ENCODE measurements around the gene SPIB. TPM values are rescaled to one million over a fixed set of nuclear protein-coding genes. Genes with fewer than 3 reads are reported as not detected.

The SPIB gene
- total RNA-seq, 2 donors from 2014 or later: 0.11 to 2.6 TPM

DNA sequence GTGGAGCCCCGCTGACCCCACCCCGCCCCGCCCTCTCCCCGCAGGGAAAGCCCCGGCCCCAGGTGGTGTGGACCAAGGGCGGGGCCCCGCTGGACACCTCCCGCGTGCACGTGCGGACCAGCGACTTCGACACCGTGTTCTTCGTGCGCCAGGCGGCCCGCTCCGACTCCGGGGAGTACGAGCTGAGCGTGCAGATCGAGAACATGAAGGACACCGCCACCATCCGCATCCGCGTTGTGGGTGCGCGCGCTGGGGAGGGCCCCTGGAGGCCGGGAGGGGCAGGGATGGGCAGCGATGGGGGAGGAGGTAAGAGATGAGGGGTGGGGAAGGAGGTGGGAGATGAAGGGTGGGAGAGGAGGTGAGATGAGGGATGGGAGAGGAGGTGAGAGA lies 40.3 kb downstream of the SPIB start:
- TF ChIP-seq, protein P1, sequence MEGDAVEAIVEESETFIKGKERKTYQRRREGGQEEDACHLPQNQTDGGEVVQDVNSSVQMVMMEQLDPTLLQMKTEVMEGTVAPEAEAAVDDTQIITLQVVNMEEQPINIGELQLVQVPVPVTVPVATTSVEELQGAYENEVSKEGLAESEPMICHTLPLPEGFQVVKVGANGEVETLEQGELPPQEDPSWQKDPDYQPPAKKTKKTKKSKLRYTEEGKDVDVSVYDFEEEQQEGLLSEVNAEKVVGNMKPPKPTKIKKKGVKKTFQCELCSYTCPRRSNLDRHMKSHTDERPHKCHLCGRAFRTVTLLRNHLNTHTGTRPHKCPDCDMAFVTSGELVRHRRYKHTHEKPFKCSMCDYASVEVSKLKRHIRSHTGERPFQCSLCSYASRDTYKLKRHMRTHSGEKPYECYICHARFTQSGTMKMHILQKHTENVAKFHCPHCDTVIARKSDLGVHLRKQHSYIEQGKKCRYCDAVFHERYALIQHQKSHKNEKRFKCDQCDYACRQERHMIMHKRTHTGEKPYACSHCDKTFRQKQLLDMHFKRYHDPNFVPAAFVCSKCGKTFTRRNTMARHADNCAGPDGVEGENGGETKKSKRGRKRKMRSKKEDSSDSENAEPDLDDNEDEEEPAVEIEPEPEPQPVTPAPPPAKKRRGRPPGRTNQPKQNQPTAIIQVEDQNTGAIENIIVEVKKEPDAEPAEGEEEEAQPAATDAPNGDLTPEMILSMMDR (conservative IDR thresholded peaks at IDR 0.05): no peak
- Histone ChIP-seq H3K9ac (ENCODE audit: extremely low read depth, low read length, poor library complexity, severe bottlenecking) (no peak overlapping the region), H3K9me3 (ENCODE audit: control insufficient read depth, low read length) (no peaks in the 10 kb centered on the region), H3K27ac (ENCODE audit: low read depth, low read length) (no peak overlapping the region), H3K27me3 (ENCODE audit: control insufficient read depth, insufficient read depth, low read length, poor library complexity, severe bottlenecking) (no peaks in the 10 kb centered on the region), H3K4me3 (ENCODE audit: low read length) (no peak overlapping the region), H3K36me3 (ENCODE audit: control insufficient read depth, insufficient read depth, low read length) (no peaks in the 10 kb centered on the region), H3K4me1 (ENCODE audit: control insufficient read depth, insufficient read depth, low read length) (no peaks in the 10 kb centered on the region)
- Mint-ChIP-seq H3K4me1 (no peaks in the 10 kb centered on the region), H3K4me3 (no peak overlapping the region), H3K27me3 (ENCODE audit: insufficient read depth) (peaks cover 14% of the 10 kb centered on the region), H3K36me3 (ENCODE audit: low read depth) (no peaks in the 10 kb centered on the region), H3K9me3 (no peaks in the 10 kb centered on the region), H3K27ac (no peak overlapping the region)
- DNase-seq: no peak
- WGBS, 2 experiments (ENCODE audit: insufficient coverage in 1 of 2, insufficient read length in 1 of 2): 80 to 89% methylated on average over 1 to 32 of the region's 32 CpGs

GRCh38 chr19:50459638-50460037 lies 40.9 kb downstream of the SPIB start:
- TF ChIP-seq, protein P1 (conservative IDR thresholded peaks at IDR 0.05): no peak
- H3K36me3 Mint-ChIP-seq (ENCODE audit: low read depth): no peaks in the 10 kb centered on the region
- no peaks in the 10 kb centered on the region for H3K4me1 ChIP-seq (ENCODE audit: control insufficient read depth, insufficient read depth, low read length)
- H3K9ac ChIP-seq (ENCODE audit: extremely low read depth, low read length, poor library complexity, severe bottlenecking): no peak overlapping the region
- H3K4me3 Mint-ChIP-seq: no peak overlapping the region
- no peak overlapping the region for H3K27ac ChIP-seq (ENCODE audit: low read depth, low read length)
- no peaks in the 10 kb centered on the region for H3K36me3 ChIP-seq (ENCODE audit: control insufficient read depth, insufficient read depth, low read length)
- H3K4me3 ChIP-seq (ENCODE audit: low read length): no peak overlapping the region
- no peaks in the 10 kb centered on the region for H3K9me3 Mint-ChIP-seq
- no peak for DNase-seq
- H3K4me1 Mint-ChIP-seq: no peaks in the 10 kb centered on the region
- H3K27me3 Mint-ChIP-seq (ENCODE audit: insufficient read depth): peaks cover 14% of the 10 kb centered on the region
- no peaks in the 10 kb centered on the region for H3K9me3 ChIP-seq (ENCODE audit: control insufficient read depth, low read length)
- H3K27me3 ChIP-seq (ENCODE audit: control insufficient read depth, insufficient read depth, low read length, poor library complexity, severe bottlenecking): no peaks in the 10 kb centered on the region
- WGBS, 2 experiments (ENCODE audit: insufficient coverage in 1 of 2, insufficient read length in 1 of 2): 83 to 100% methylated on average over 1 of the region's 1 CpG
- H3K27ac Mint-ChIP-seq: no peak overlapping the region

DNA sequence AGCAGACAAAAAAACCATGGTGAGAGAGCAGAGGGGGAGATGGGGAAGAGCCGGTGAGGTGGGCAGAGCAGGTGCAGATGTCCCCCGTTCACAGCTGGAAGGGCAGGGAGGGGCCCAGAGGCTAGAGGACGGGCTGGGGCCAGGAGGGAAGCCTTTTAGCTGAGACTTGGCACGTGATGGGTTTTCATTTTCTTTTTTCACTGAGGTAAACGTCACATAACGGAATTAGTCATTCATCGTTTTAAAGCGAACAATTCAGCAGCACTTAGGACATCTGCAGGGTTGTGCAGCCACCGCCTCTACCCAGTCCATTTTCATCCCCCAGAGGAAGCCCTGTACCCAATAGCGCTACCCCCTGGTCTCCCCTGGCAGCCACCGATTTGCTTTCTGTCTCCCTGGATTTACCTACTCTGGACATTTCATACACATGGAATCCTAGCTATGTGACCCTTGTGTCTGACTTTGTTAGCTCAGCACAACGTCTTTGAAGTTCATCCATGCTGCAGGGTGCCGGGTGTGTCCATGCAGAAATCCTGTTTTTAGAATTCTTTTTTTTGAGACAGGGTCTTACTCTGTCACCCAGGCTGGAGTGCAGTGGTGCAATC lies 41.5 kb downstream of the SPIB start:
- H3K4me1 Mint-ChIP-seq: no peaks in the 10 kb centered on the region

More for the DNA sequence above, 41.5 kb downstream of the SPIB start:
- Mint-ChIP-seq H3K36me3 (ENCODE audit: low read depth) (no peaks in the 10 kb centered on the region), H3K4me3 (no peak overlapping the region), H3K27ac (no peak overlapping the region), H3K9me3 (no peaks in the 10 kb centered on the region), H3K27me3 (ENCODE audit: insufficient read depth) (peaks cover 12% of the 10 kb centered on the region)
- Histone ChIP-seq H3K36me3 (ENCODE audit: control insufficient read depth, insufficient read depth, low read length) (no peaks in the 10 kb centered on the region), H3K27me3 (ENCODE audit: control insufficient read depth, insufficient read depth, low read length, poor library complexity, severe bottlenecking) (no peaks in the 10 kb centered on the region), H3K4me1 (ENCODE audit: control insufficient read depth, insufficient read depth, low read length) (no peaks in the 10 kb centered on the region), H3K9me3 (ENCODE audit: control insufficient read depth, low read length) (no peaks in the 10 kb centered on the region), H3K27ac (ENCODE audit: low read depth, low read length) (no peak overlapping the region), H3K4me3 (ENCODE audit: low read length) (no peak overlapping the region), H3K9ac (ENCODE audit: extremely low read depth, low read length, poor library complexity, severe bottlenecking) (no peak overlapping the region)
- TF ChIP-seq, protein P1 (conservative IDR thresholded peaks at IDR 0.05): no peak
- DNase-seq: no peak
- WGBS, 2 experiments (ENCODE audit: insufficient coverage in 1 of 2, insufficient read length in 1 of 2): 75 to 78% methylated on average over 13 of the region's 13 CpGs
